ENCODE data around the gene RPS19BP1. TPM values are rescaled to one million over a fixed set of nuclear protein-coding genes. Genes with fewer than 3 reads are reported as not detected.
"Not testable (repeated sequence)": the region's sequence is repeated elsewhere in the genome, so short reads cannot be mapped to it uniquely, and the experiment has no call there.

The RPS19BP1 gene
- total RNA-seq, 6 donors from 2014 or later = 71.2 to 168 (median 106) TPM

- peaks cover 0 to 3% (median 0%) of the 10 kb centered on the region in 4 donors for H3K4me1 ChIP-seq
- H3K27ac ChIP-seq = no peak overlapping the region
- no peak for DNase-seq
- TF ChIP-seq POLR2AphosphoS5 (IDR thresholded peaks at IDR 0.05) = no peak
- TF ChIP-seq EP300 (IDR thresholded peaks at IDR 0.05) = no peak
- no peak for TF ChIP-seq POLR2A (IDR thresholded peaks at IDR 0.05)
- no peak for TF ChIP-seq CTCF (IDR thresholded peaks at IDR 0.05)
- no peak for ATAC-seq (ENCODE audit: low FRiP score in 2 of 2)
- H3K36me3 ChIP-seq = peaks cover 38 to 97% (median 80%) of the 10 kb centered on the region in 4 donors
- no peak overlapping the region for H3K4me3 ChIP-seq
- no peaks in the 10 kb centered on the region for H3K27me3 ChIP-seq
- H3K9me3 ChIP-seq = no peaks in the 10 kb centered on the region
- WGBS, 2 donors = 94 to 98% methylated on average over 4 of the region's 4 CpGs
Measured at GRCh38 chr22:39510529-39511149, 21.9 kb downstream of the RPS19BP1 start.

- peaks cover 40 to 92% (median 78%) of the 10 kb centered on the region in 4 donors for H3K36me3 ChIP-seq
- 83 to 84% methylated on average over 4 of the region's 4 CpGs for WGBS, 2 donors
- no peak overlapping the region for H3K27ac ChIP-seq
- H3K9me3 ChIP-seq = no peaks in the 10 kb centered on the region
- no peak for DNase-seq
- H3K4me1 ChIP-seq = peaks cover 6 to 12% (median 8%) of the 10 kb centered on the region in 4 donors
- TF ChIP-seq EP300 (IDR thresholded peaks at IDR 0.05) (no peak), POLR2A (IDR thresholded peaks at IDR 0.05) (no peak), POLR2AphosphoS5 (IDR thresholded peaks at IDR 0.05) (no peak), CTCF (IDR thresholded peaks at IDR 0.05) (no peak)
- H3K4me3 ChIP-seq = no peak overlapping the region
- no peak for ATAC-seq (ENCODE audit: low FRiP score in 2 of 2)
- no peaks in the 10 kb centered on the region for H3K27me3 ChIP-seq
Measured at GRCh38 chr22:39508393-39508792, 24.2 kb downstream of the RPS19BP1 start.

GRCh38 chr22:39507021-39507420 lies 25.5 kb downstream of the RPS19BP1 start:
- WGBS, 2 donors = 85 to 91% methylated on average over 10 of the region's 10 CpGs
- DNase-seq; H3K27ac ChIP-seq; H3K27me3 ChIP-seq; H3K9me3 ChIP-seq; ATAC-seq (ENCODE audit: low FRiP score in 2 of 2); H3K4me3 ChIP-seq: not testable (repeated sequence)
- peaks cover 12 to 20% (median 14%) of the 10 kb centered on the region in 4 donors for H3K4me1 ChIP-seq
- peaks cover 33 to 78% (median 64%) of the 10 kb centered on the region in 4 donors for H3K36me3 ChIP-seq

- no peak for TF ChIP-seq POLR2AphosphoS5 (IDR thresholded peaks at IDR 0.05)
- TF ChIP-seq POLR2A (IDR thresholded peaks at IDR 0.05) = no peak
- TF ChIP-seq CTCF (IDR thresholded peaks at IDR 0.05) = no peak
- TF ChIP-seq EP300 (IDR thresholded peaks at IDR 0.05) = no peak
- Histone ChIP-seq H3K4me1 (peaks cover 25 to 34% (median 27%) of the 10 kb centered on the region in 4 donors), H3K27ac (no peak overlapping the region), H3K27me3 (no peaks in the 10 kb centered on the region), H3K36me3 (peaks cover 22 to 52% (median 40%) of the 10 kb centered on the region in 4 donors), H3K4me3 (peak overlapping the region in 1 of 4 donors; percentile 84), H3K9me3 (no peaks in the 10 kb centered on the region)
- DNase-seq (no peak), ATAC-seq (ENCODE audit: low FRiP score in 2 of 2) (no peak)
- 95 to 96% methylated on average over 16 of the region's 16 CpGs for WGBS, 2 donors
Measured at GRCh38 chr22:39504071-39504470, 28.5 kb downstream of the RPS19BP1 start.

GRCh38 chr22:39503630-39504029 lies 28.9 kb downstream of the RPS19BP1 start:
- TF ChIP-seq POLR2AphosphoS5 (IDR thresholded peaks at IDR 0.05) (no peak), POLR2A (IDR thresholded peaks at IDR 0.05) (no peak), EP300 (IDR thresholded peaks at IDR 0.05) (no peak), CTCF (IDR thresholded peaks at IDR 0.05) (no peak)
- Histone ChIP-seq H3K36me3 (peaks cover 19 to 48% (median 38%) of the 10 kb centered on the region in 4 donors), H3K4me1 (peaks cover 25 to 34% (median 28%) of the 10 kb centered on the region in 4 donors), H3K9me3 (no peaks in the 10 kb centered on the region), H3K27me3 (no peaks in the 10 kb centered on the region), H3K4me3 (peak overlapping the region in 1 of 4 donors; percentile 84), H3K27ac (no peak overlapping the region)
- 64 to 73% methylated on average over 6 of the region's 6 CpGs for WGBS, 2 donors
- ATAC-seq (ENCODE audit: low FRiP score in 2 of 2) = no peak
- no peak for DNase-seq
